Stimulated activated CD8-positive, alpha-beta memory T cell treated with anti-CD3 and anti-CD28 coated beads, Interleukin-12 subunit alpha, Interleukin-12 subunit beta, amount 100 ng/mL, for 1 hour (primary cell): ENCODE measurements around the gene BRAT1.
A peak's percentile ranks its signal among the peaks of the same experiment; 100 is the strongest.
"Not testable (repeated sequence)": the region's sequence is repeated elsewhere in the genome, so short reads cannot be mapped to it uniquely, and the experiment has no call there.

Experiments
- DNase-seq: peaks from one replicate; pipeline ENCODE4 v3.0.0-alpha.2; 2020; ENCODE audit warnings: low read depth

BRAT1 gene

DNA sequence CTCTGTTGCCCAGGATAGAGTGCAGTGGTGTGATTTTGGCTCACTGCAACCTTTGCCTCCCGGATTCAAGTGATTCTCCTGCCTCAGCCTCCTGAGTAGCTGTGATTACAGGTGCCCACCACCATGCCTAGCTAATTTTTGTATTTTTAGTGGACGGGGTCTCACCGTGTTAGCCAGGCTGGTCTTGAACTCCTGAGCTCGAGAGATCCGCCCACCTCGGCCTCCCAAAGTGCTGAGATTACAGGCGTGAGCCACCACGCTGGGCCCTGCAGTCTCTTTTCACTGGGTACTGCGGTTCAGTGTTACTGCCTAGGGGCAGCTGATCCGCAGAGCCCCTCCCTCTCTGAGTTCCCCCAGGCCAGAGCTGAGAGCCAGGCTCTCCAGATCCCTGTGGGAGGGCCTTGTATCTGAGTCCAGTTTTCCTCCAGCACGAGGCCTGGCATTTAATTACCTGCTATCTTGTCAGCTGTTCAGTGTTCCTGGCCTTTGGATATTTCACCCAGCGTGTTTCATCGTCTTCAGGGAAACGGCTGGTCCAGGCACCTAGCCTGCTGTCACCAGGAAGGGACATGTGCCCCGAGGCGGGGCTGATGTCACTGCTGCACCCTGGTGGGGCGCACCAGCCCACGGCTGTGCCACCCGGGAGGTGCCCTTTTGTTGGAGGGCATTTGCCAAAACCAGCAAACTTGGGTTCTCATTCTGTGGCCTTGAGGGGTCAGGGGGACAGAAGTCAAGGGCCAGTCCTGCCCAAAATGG, 19.3 kb downstream of the BRAT1 start:
- not testable (repeated sequence) for DNase-seq

DNA sequence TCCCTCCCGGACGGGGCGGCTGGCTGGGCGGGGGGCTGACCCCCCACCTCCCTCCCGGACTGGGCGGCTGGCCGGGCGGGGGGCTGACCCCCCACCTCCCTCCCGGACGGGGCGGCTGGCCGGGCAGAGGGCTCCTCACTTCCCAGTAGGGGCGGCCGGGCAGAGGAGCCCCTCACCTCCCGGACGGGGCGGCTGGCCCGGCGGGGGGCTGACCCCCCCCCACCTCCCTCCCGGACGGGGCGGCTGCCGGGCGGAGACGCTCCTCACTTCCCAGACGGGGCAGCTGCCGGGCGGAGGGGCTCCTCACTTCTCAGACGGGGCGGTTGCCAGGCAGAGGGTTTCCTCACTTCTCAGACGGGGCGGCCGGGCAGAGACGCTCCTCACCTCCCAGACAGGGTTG, 21.1 kb downstream of the BRAT1 start:
- not testable (repeated sequence) for DNase-seq

DNA sequence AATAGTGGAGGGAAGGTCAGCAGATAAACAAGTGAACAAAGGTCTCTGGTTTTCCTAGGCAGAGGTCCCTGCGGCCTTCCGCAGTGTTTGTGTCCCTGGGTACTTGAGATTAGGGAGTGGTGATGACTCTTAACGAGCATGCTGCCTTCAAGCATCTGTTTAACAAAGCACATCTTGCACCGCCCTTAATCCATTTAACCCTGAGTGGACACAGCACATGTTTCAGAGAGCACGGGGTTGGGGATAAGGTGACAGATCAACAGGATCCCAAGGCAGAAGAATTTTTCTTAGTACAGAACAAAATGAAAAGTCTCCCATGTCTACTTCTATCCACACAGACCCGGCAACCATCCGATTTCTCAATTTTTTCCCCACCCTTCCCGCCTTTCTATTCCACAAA, 21.8 kb downstream of the BRAT1 start:
- DNase-seq, result not testable (repeated sequence)

DNA sequence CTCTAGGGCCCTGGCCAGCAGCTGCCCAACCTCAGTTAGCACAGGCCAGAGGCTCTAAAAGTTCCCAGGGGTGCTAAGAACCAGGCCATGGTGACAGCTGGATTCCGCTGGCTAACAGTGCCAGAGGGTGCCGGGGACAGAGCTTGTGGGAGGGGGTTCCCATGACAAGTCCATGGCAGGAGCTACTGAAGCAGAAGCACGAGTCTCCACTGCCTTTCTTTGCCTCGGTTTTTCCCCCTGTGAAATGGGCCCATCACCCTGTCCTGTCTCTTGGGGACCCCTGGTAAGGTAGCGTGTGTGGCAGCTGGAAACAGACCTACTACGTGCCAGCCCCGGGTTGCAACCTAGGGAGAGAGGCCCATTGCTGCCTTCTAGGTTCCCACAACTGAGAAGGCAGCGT, 22.5 kb downstream of the BRAT1 start:
- not testable (repeated sequence) for DNase-seq

DNA sequence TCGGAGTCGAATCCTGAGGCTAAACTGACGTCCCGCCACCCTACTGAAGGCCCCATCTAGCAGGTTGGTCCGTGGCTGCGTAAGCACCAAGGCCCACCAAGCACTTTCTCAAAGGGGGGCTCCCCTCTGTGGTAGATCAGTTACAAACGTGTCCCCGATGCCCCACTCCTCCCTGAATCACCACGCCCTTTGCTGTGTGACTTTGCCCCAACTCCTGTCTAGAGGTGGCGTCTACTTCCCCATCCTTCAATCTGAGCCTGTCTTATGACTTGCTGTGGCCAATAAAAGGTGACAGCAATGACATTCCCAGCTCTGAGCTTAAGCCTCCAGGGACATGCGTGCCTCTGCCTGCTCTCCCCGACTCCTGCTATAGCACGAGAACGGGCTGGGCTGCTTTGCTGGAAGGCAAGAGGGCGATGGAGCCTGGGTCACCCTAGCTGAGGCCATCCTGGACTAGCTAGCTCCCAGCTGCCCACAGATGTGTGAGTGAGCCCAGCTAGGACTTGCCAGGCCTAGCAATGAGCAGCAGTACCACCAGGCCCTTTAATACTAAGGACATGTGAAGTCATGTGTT, 23.0 kb downstream of the BRAT1 start:
- DNase-seq, result not testable (repeated sequence)

DNA sequence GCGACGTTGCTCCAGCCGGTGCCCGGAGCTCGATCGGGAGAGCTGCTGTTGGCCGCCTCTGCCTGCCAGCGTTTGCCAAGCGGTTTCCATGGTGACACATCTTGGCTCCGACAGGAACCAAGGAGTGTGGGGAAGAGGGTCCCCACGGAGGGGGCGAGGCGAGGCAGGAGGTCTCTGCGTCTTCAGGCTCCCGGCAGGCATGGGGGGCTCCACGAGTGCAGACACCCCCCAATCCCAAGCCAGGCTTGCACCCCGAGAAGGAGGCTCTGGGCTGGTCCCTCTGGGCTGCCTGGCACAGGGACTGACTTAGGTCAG, 23.6 kb downstream of the BRAT1 start:
- DNase-seq, result not testable (repeated sequence)

DNA sequence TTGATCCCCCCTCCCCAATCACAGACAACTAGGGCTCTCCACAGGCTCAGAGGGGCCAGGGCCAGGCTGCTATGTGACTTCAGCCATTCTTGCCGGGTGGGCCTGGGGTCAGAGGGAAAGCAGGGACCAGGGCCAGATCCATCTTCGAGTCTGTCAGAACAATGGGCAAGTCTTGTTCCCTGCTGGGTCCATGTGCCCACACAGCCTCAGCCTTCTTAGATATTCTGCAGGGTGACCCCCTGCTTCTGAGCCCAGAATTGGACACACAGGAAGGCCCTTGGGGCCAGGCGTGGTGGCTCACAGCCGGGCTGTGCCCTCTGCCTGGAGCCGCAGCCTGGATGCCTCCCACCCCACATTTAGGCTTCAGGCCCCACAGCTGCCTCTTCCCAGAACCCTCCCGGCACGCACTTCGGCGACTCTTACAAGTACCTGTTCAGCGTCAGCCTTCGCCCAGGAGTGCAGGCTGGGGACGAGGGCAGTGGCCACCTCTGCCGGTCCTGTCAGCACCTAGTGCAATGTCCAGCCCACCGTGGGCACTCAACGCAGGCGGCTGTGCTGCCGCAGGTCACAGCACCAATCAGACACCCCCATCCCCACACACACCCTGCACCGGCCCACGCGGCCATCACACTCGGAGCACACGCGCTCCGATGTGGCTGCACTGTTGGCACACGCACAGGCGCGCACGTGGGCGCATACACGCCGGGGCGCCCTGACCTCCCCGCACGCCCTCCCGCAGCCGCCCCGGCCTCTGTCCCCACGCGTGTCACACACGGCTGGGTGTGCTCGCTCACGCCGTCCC, 24.1 kb downstream of the BRAT1 start:
- not testable (repeated sequence) for DNase-seq

DNA sequence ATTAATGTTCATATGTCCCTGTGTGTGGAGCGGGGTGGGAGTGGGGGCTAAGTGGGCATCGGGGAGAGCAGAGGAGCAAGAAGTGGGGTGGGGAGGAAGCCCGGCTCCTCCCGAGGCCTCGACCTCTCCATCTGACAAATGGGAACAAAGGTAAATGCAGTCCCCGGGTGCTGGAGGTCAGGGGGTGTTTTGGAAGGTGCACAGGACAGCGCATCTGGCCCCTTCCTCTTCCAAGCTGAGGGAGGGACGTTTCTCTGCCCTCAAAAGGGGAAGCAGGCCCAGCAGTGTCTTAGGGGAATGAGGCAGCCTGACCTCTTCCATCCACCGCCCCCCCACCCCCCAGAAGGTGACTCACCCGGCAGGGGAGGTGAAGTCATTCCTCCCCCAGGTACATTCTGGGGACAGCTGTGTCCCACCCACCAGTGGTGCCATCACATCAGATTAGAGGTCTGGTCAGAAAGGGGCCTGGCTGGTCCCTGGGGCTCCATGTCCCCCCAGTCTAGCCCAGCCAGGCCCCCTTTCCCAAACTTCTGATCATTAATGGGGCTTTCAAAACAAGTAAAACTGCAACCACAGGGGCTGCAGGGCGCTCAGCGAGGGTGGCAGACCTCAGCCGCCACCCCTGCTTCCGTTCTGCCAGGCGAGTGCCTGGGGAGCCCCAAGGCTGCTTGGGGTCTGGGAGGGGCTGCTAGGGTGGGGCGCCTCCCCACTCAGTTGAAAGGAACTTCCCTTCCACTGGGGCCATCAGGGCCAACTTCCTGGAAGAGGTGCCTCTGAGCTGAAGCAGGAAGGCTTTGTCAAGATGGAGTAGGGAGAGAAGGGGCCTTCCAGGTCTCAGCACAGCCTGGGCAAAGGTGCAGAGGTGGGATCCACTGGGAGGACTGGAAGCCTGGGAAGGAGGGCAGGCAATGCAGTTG, 25.0 kb downstream of the BRAT1 start:
- peak; percentile 63 for DNase-seq

DNA sequence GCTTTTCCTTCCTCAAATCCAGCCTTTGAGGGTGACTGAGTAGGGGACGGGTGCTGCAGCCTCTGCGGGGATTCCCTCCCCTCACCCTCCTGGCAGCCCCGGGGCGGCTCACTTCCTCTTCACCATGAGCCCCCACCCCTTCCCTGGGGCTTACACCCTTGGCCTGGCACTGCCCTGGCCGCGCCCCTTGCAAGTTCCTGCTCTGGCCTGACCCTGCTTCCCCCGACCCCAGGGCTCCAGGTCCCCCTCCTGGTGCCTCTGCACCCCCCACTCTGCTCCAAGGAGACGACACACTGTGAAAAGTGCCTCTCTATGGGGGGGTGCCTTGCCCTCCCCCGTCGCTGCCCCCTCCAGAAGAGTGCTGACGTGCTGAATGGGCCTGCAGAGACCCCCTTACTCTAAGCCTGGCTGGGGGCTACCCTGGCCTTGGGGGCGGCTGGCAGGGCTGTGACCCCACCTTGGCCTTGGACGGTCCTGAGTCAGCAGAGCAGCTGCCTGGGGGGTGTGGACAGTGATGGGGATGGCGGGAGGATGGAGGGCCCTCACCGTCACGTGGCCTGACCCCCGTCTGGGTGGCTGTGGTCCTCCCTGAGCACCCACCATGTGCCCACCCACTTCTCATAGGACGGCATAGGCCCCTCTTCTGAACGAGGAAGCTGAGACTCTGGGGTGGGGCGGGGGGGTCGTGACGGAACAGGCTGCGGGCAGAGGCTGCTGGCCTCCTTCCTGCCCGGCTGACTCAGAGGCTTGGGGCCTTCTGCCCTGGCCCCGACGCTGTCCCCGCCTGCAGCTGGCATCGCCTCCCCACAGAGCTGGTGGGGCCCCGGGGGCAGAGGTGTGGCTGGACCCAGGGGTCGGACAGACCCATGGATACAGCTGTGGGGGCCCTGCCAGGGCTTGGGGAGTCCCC, 25.9 kb downstream of the BRAT1 start:
- no peak for DNase-seq

DNA sequence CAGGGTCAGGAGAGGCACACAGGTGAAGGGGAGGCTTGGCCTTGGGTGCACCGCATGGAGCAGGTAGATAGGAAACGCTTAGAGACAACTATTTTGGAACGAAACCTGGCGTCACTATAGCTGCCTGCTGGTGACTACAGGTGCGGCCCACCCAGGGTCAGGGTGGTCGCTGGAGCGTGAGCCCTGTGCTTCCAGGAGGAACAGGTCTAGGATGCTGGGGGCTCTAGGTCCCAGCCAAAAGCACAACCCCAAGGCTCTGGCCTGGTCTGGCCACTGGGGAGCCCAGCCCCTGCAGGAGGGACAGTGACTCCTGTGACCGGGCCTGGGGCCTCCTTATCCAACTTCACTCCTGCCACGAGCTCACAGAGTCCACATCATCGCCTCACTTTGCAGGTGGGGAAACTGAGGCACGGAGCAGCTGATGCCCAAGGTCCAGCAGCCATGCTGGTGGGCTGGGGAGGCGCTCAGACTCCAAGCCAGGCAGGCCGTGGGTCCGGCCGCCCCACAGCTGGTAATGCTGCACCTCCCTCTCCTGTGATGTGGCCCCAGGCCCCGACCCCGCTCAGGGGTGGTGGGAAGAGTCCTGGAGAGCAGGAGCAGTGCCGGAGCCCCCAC, 26.7 kb downstream of the BRAT1 start:
- DNase-seq, result no peak

DNA sequence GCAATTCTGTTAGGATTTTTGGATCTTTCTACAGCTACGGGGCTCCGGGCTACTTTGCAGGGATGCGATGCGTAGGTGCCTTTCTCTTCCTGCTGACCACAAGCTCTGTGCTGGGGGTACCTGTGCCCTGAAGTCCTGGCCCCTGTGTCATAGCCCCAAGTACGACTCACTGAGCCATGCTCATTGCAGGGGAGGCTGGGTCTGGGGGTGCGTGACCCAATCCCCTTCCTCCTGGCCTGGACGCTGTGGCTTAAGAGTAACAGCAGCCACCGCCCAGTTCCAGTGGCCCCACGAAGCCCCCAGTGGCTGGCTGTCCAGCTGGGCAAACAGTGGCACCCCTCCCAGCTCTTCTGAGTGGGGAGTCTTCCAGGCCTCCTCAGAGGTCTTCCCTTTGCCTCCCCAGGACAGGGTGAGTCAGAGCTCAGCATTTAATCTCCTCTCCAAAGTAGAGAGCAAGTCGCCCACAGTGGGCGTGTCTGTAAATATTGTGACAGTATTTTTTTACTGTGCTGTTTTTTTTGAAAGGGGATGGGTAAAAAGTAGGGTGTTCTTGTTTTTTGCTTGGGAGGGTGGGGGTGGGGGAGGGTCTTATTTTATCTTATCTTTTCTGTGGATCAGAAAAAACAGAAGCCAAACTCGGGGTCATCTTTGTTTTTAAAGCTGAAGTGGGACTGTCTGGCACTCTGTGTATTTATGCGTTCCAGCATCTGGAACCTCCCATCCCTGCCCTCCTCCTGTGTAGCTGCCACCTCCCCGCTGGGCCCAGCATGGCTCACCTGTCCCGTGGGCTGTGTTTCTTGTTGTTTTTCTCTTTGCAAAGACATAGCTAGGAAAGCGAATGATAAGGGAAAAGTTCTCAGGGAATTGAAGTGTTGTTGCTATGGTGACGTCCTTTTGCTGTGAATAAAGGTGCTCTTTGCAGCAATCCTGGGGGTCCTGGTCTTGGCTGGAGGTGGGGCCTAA, 27.5 kb downstream of the BRAT1 start:
- no peak for DNase-seq

DNA sequence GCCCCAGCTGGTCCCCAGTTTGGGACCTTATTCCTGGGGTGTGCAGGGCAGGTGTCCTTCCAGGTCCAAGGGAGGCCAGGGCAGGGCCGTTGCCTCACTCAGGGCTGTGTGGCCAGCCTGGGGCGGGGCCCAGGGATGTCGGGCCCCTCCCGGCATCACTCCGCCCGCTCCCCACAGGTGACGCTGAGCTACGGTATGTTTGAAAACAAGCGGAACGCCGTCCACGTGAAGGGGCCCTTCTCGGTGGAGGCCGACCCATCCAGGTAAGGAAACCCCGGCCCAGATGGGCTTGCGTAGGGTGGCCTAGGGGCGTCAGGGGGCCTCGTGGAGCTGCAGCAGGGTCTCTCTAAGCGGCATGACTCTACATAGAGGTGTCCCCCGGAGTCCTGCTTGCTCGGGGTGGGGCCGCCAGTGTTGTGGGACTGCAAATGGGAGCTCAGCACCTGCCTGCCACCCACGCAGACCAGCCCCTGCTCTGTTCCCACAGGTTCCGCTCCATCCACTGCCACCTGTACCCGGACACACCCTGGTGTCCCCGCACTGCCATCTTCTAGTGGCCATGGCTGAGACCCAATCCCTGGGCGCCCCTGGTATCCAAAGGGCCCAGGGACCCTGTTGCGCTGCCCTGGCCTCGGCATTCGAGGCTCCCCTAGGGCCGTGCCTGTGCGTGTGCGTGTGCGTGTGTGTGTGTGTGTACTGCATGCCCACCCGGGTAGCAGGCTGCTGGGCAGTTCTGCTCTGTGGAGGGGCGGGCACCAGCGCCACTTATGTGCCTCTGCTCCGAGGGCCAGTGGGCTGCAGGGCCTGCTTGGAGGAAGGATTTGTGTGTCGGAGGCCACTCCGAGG, 28.4 kb downstream of the BRAT1 start:
- DNase-seq, result no peak

DNA sequence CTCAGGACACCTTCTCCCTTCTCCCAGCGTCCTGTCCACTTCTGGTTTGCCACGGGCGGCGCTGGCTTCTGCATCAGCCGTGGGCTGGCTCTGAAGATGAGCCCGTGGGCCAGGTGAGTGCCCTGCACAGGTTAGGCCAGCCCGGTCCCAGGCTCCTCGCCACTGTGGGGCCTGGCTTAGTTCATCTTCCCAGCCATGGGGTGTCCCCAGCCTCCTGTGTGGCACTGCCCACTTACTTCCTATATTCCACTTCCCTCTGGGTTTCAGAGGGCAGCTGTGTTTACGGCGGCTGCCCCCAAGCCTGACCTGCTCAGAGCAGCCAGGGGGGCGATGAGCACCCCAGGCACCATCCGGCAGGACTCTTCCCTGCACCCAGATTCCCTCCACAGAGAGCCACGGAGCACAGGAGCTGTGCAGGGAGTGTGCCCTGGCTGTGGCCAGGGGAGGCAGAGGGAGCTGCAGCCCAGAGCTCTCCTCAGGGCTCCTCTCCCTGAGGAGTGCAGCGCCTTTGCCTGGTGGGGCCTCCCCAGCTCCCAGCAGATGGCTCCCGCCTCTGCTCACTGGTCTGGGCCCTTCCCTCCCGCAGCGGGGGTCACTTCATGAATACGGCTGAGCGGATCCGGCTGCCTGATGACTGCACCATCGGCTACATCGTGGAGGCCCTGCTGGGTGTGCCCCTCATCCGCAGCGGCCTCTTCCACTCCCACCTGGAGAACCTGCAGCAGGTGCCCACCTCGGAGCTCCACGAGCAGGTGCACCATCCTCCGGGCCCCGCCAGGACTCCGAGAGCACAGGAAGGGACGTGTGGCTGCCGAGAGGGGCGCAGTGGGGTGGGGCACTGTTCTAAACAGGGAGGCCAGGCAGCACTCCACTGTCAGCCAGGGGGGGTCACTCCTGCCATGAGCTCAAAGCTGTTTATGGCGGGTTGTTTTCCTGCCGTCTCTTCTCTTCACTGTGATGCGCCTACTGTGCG, 29.4 kb downstream of the BRAT1 start:
- no peak for DNase-seq

DNA sequence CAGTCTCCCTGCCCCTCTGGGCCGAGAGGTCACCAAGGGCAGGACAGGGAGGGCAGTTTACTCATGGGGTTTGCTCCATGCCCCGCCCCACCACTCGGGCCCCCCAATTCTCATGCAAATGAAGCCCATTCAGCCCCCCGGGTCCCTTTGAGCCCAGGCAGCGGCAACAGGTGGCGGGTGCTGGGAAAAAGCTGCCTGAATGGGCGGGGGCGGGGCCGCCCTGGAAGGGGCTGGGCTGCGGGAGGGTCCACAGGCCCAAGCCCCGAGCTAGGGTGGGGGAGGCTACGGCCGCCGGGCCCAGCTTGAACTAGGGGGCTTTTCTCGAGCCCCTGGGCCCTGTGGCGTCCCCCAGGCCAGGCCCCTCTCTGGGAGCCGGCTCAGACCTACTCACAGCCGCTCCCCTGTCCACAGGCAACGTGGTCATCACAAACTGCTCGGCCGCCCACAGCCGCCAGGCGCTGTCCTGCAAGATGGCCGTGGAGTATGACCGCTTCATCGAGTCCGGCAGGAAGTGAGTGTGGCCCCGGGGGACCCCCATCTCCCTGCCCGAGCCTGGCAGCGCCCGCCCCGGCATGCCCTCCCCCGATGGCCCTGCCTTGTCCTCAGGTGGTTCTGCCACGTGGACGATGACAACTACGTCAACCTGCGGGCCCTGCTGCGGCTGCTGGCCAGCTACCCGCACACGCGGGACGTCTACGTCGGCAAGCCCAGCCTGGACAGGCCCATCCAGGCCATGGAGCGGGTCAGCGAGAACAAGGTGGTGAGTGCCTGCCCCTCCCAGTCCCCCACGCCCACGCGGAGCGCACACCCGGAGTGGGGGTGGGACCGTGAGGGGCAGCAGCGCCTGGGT, 30.3 kb downstream of the BRAT1 start:
- DNase-seq, result no peak

DNA sequence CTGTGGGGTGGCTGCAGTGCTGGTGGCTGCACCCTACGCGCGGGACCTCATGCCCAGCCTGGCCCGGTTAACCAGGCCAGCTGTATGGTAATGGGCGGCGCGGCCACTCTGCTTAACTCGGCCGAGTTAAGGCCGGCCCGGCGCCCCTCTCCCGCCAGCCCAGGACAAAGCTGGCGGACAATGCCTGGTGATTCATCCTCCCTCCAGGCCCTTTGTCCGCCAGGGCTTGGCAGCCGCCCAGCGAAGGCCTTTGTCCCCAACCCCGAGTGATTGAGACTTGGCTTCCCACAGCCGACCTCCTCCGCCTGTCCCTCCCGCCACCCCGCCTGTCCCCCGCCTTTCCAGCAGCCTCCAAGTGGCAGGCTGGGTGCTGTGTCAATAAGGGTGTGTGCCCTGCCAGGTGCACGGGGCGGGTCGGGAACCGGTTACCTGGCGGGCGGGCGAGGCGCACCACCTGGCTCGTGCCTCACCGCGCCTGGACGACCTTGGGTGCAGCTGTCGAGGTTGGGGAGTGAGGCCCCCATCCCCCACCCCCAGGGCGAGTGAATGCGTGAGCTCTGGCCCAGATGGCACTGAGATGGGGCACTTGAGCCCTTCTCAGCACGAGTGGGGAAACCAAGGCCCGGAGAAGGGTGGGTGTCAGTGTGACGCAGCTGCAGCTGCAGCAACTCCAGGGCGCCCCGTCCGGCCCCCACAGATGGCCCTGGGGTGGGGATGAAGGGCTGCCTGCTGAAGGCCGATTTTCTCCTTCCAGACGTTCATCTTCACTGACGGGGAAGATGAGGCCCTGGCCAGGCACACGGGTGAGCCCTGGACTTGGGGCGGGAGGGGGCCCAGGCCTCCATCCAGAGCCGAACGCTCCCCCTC, 31.1 kb downstream of the BRAT1 start:
- DNase-seq, result no peak
